Neural progenitor cell (in vitro differentiated cells): ENCODE results near the gene EIF2AK3.
"Not testable (repeated sequence)": the region's sequence is repeated elsewhere in the genome, so short reads cannot be mapped to it uniquely, and the experiment has no call there.

ENCODE experiments used
- EZH2 ChIP-seq: fragments of 200-600 bp; sonication (generic); IDR thresholded peaks from 2 replicates; pipeline ENCODE4 v1.6.1; 2017; ENCODE audit warnings: antibody characterized with exemption, mild to moderate bottlenecking, moderate library complexity
- EZH2phosphoT487 ChIP-seq: fragments of 200-600 bp; sonication (generic); IDR thresholded peaks from 2 replicates; pipeline ENCODE4 v1.6.1; 2017; ENCODE audit warnings: antibody characterized with exemption
- TF ChIP-seq, protein P1 (sequence below): fragments of 200-600 bp; sonication (generic); IDR thresholded peaks from 2 replicates; pipeline ENCODE4 v1.5.1; 2017; ENCODE audit warnings: antibody characterized with exemption, mild to moderate bottlenecking

DNA sequence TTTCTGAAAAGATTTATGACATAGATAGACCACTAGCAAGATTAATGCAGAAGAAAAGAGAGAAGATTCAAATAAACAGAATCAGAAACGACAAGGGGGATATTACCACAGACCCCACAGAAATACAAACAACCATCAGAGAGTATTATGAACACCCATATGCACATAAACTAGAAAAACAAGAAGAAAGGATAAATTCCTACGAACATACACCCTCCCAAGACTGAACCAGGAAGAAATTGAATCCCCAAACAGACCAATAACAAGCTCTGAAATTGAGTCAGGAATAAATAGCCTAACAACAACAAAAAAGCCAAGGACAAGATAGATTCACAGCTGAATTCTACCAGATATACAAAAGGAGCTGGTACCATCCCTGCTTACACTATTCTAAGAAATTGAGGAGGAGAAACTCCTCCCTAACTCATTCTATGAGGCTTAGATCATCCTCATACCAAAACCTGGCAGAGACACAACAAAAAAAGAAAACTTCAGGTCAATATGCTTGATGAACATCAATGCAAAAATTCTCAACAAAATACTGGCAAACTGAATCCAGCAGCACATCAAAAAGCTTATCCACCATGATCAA lies 18.1 kb upstream of the EIF2AK3 start:
- TF ChIP-seq, protein P1, sequence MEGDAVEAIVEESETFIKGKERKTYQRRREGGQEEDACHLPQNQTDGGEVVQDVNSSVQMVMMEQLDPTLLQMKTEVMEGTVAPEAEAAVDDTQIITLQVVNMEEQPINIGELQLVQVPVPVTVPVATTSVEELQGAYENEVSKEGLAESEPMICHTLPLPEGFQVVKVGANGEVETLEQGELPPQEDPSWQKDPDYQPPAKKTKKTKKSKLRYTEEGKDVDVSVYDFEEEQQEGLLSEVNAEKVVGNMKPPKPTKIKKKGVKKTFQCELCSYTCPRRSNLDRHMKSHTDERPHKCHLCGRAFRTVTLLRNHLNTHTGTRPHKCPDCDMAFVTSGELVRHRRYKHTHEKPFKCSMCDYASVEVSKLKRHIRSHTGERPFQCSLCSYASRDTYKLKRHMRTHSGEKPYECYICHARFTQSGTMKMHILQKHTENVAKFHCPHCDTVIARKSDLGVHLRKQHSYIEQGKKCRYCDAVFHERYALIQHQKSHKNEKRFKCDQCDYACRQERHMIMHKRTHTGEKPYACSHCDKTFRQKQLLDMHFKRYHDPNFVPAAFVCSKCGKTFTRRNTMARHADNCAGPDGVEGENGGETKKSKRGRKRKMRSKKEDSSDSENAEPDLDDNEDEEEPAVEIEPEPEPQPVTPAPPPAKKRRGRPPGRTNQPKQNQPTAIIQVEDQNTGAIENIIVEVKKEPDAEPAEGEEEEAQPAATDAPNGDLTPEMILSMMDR = not testable (repeated sequence)
- TF ChIP-seq EZH2, EZH2phosphoT487: not testable (repeated sequence)
